Measurements from ENCODE around the gene JAKMIP3.
"Not testable (repeated sequence)": the region's sequence is repeated elsewhere in the genome, so short reads cannot be mapped to it uniquely, and the experiment has no call there.

JAKMIP3 gene

GRCh38 chr10:132064082-132064755, 1.5 kb upstream of the JAKMIP3 start:
- no peak for DNase-seq (ENCODE audit: low read depth in 3 of 3, low spot score in 1 of 3)

- no peak for DNase-seq (ENCODE audit: low read depth in 3 of 3, low spot score in 1 of 3)
Measured at GRCh38 chr10:132064771-132065437, 842 bp upstream of the JAKMIP3 start.

- DNase-seq (ENCODE audit: low read depth in 3 of 3, low spot score in 1 of 3) = no peak
Measured at GRCh38 chr10:132066186-132066585, 440 bp downstream of the JAKMIP3 start.

GRCh38 chr10:132066812-132067211, 1.1 kb downstream of the JAKMIP3 start:
- no peak for DNase-seq (ENCODE audit: low read depth in 3 of 3, low spot score in 1 of 3)

GRCh38 chr10:132068431-132069121, 2.8 kb downstream of the JAKMIP3 start:
- DNase-seq (ENCODE audit: low read depth in 3 of 3, low spot score in 1 of 3) = no peak

- no peak for DNase-seq (ENCODE audit: low read depth in 3 of 3, low spot score in 1 of 3)
Measured at GRCh38 chr10:132069122-132069848, 3.5 kb downstream of the JAKMIP3 start.

GRCh38 chr10:132069849-132070182, 4.1 kb downstream of the JAKMIP3 start:
- DNase-seq (ENCODE audit: low read depth in 3 of 3, low spot score in 1 of 3) = no peak

GRCh38 chr10:132070724-132071123, 5.0 kb downstream of the JAKMIP3 start:
- no peak for DNase-seq (ENCODE audit: low read depth in 3 of 3, low spot score in 1 of 3)

GRCh38 chr10:132071667-132072066, 5.9 kb downstream of the JAKMIP3 start:
- DNase-seq (ENCODE audit: low read depth in 3 of 3, low spot score in 1 of 3) = no peak

- no peak for DNase-seq (ENCODE audit: low read depth in 3 of 3, low spot score in 1 of 3)
Measured at GRCh38 chr10:132075909-132076577, 10.3 kb downstream of the JAKMIP3 start.

- DNase-seq (ENCODE audit: low read depth in 3 of 3, low spot score in 1 of 3) = no peak
Measured at GRCh38 chr10:132076578-132077081, 10.9 kb downstream of the JAKMIP3 start.

- no peak for DNase-seq (ENCODE audit: low read depth in 3 of 3, low spot score in 1 of 3)
Measured at GRCh38 chr10:132077091-132077490, 11.3 kb downstream of the JAKMIP3 start.

GRCh38 chr10:132078746-132079345, 13.1 kb downstream of the JAKMIP3 start:
- no peak for DNase-seq (ENCODE audit: low read depth in 3 of 3, low spot score in 1 of 3)

- DNase-seq (ENCODE audit: low read depth in 3 of 3, low spot score in 1 of 3) = not testable (repeated sequence)
Measured at GRCh38 chr10:132084384-132084783, 18.6 kb downstream of the JAKMIP3 start.

- not testable (repeated sequence) for DNase-seq (ENCODE audit: low read depth in 3 of 3, low spot score in 1 of 3)
Measured at GRCh38 chr10:132093236-132093635, 27.5 kb downstream of the JAKMIP3 start.

GRCh38 chr10:132094581-132095234, 29.0 kb downstream of the JAKMIP3 start:
- no peak for DNase-seq (ENCODE audit: low read depth in 3 of 3, low spot score in 1 of 3)

- DNase-seq (ENCODE audit: low read depth in 3 of 3, low spot score in 1 of 3) = no peak
Measured at GRCh38 chr10:132095403-132096113, 29.8 kb downstream of the JAKMIP3 start.

GRCh38 chr10:132096223-132096622, 30.5 kb downstream of the JAKMIP3 start:
- no peak for DNase-seq (ENCODE audit: low read depth in 3 of 3, low spot score in 1 of 3)

GRCh38 chr10:132096863-132097478, 31.2 kb downstream of the JAKMIP3 start:
- DNase-seq (ENCODE audit: low read depth in 3 of 3, low spot score in 1 of 3) = no peak
